HepG2 (cell line): ENCODE measurements around the gene FGF16.
"Not testable (repeated sequence)": the region's sequence is repeated elsewhere in the genome, so short reads cannot be mapped to it uniquely, and the experiment has no call there.

Experiments
- CC2D1A ChIP-seq: sonication (generic); formaldehyde crosslinking; IDR thresholded peaks from 2 replicates; pipeline ENCODE4 v1.8.1; 2023; ENCODE audit warnings: mild to moderate bottlenecking, missing genetic modification reagents
- FIP1L1 ChIP-seq: fragments of 200-400 bp; formaldehyde crosslinking; IDR thresholded peaks from 2 replicates; pipeline ENCODE4 v1.6.1; 2018; ENCODE audit warnings: low read depth, mild to moderate bottlenecking, low read length, moderate library complexity, borderline replicate concordance; ENCODE audit not compliant: insufficient read depth
- GABPA ChIP-seq, 2 experiments: IDR thresholded peaks; 2 replicates each; pipeline ENCODE4 v1.6.1; 2011 to 2016; ENCODE audit warnings: low read depth in 2 of 2, low read length in 1 of 2, missing biosample characterization in 1 of 2, missing genetic modification characterization in 1 of 2
- SMC3 ChIP-seq: IDR thresholded peaks from 2 replicates; pipeline ENCODE4 v1.6.1; 2011; ENCODE audit warnings: low read length, improper control_type of control experiment
- ZBTB8A ChIP-seq: sonication (generic); formaldehyde crosslinking; IDR thresholded peaks from 2 replicates; pipeline ENCODE4 v1.4.0; 2020; ENCODE audit warnings: mild to moderate bottlenecking, low read depth, missing genetic modification reagents, borderline replicate concordance
- TF ChIP-seq, protein P1 (sequence below): sonication (generic); formaldehyde crosslinking; IDR thresholded peaks from 2 replicates; pipeline ENCODE4 v1.5.0; 2020; ENCODE audit warnings: mild to moderate bottlenecking, missing genetic modification reagents, moderate library complexity

- TF ChIP-seq GABPA (IDR thresholded peaks at IDR 0.05; ENCODE audit: low read depth, low read length); GABPA (CRISPR knock-in tag; IDR thresholded peaks at IDR 0.05; ENCODE audit: low read depth); CC2D1A (CRISPR knock-in tag); SMC3; FIP1L1; ZBTB8A (CRISPR knock-in tag): not testable (repeated sequence)
- TF ChIP-seq, protein P1, sequence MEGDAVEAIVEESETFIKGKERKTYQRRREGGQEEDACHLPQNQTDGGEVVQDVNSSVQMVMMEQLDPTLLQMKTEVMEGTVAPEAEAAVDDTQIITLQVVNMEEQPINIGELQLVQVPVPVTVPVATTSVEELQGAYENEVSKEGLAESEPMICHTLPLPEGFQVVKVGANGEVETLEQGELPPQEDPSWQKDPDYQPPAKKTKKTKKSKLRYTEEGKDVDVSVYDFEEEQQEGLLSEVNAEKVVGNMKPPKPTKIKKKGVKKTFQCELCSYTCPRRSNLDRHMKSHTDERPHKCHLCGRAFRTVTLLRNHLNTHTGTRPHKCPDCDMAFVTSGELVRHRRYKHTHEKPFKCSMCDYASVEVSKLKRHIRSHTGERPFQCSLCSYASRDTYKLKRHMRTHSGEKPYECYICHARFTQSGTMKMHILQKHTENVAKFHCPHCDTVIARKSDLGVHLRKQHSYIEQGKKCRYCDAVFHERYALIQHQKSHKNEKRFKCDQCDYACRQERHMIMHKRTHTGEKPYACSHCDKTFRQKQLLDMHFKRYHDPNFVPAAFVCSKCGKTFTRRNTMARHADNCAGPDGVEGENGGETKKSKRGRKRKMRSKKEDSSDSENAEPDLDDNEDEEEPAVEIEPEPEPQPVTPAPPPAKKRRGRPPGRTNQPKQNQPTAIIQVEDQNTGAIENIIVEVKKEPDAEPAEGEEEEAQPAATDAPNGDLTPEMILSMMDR (CRISPR knock-in tag): not testable (repeated sequence)
Measured at GRCh38 chrX:77500164-77500563, 53.0 kb downstream of the FGF16 start.
